HG02840 (cell line): ENCODE measurements around the gene MYO19.
"Not testable (repeated sequence)": the region's sequence is repeated elsewhere in the genome, so short reads cannot be mapped to it uniquely, and the experiment has no call there.

Experiments used
- ATAC-seq: cut with Tn5 transposase; IDR thresholded peaks from one replicate; pipeline ENCODE4 v1.9.1; 2021; ENCODE audit warnings: mild to moderate bottlenecking, moderate library complexity, moderate number of reproducible peaks; ENCODE audit not compliant: unreplicated experiment, low FRiP score

The MYO19 gene

DNA sequence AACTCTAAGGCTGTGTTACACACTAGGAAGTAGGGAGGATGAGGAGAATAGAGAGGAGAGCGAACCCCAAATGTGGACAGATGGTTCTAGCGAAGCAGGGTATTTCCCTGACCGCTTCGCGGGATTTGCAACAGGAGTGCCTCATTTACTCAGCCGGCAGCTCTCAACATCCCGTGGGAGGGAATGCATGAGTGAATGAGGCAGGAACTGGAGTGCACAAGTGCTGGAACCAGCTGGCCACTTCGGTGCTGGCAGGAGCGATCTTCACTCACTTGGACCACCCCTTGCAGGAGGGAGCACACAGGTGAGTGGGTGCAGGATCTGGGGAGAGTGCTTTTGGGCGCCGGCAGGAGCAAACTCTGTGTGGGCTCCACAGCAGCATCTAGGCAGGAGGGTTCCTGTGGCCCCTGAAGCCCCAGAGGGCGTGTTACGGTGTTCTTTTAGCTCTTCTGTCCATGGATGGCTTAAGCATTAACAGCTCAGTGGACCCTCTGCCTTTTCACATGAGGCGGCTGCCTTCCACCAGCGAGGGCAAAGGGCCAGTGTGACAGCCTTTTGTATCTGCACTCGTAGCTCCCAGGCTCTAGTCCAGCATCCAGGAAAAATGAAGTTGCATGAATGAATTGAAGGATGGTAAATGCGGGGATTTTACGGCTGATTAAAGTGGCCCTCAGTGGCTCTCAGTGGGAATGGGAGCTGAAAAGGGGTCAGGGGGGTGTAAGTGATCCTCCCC lies 65.6 kb downstream of the MYO19 start:
- no peak for ATAC-seq

DNA sequence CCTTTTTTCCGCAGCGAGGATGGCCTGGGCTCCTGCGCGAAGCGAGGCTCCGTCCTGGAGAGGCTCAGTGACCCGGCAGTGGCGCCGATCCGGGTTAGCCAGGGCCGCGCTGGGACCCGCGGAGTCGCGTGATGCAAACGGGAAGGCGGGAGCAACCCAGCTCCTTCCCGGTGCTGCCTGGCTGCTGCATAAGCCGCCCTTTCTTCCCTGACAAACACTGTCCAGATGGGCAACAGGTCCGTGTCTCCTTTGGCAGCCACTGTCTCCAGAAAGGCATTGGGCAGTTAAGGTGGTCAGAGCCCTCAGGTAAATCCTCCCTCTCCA lies 69.9 kb downstream of the MYO19 start:
- no peak for ATAC-seq

DNA sequence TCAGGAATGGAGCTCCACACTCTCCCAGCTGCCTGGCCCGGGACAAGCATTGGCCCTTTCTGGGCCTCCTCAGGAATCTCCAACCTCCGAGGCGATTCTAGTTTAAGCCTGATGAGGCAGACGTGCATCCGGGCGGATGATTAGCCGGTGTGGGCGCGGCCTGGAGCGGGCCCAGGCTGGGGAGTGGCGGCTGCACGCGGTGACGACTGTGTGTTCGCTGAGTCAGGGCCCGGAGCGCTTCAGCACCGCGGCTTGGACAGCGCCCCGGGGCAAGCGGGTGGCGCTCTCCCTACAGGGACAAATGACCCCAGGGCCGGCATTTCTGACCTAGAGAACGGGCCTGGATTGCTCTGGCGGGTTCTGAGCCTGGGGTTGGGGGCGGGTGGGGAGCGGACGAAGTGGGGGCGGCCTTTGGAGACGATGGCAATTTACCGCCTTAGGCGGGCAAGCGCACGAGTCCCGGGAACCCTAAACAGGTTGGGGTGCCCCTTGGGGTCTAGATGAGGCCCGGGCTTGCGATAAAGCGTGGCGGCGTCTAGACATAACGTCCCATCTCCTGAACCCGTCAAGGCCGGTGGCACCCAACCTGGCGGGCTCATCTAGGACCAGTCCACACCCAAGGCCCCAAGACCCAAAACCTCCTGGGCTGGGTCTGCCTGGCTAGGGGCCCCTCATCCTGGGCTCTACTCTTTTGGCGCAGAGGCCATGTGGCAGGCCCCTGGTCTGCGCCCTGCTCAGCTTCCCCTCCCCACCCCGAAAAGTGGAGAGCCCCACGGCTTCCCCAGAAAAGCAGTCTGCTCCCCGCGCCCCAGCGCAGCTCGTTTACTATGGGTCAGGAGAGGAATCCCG lies 70.5 kb downstream of the MYO19 start:
- ATAC-seq = no peak

DNA sequence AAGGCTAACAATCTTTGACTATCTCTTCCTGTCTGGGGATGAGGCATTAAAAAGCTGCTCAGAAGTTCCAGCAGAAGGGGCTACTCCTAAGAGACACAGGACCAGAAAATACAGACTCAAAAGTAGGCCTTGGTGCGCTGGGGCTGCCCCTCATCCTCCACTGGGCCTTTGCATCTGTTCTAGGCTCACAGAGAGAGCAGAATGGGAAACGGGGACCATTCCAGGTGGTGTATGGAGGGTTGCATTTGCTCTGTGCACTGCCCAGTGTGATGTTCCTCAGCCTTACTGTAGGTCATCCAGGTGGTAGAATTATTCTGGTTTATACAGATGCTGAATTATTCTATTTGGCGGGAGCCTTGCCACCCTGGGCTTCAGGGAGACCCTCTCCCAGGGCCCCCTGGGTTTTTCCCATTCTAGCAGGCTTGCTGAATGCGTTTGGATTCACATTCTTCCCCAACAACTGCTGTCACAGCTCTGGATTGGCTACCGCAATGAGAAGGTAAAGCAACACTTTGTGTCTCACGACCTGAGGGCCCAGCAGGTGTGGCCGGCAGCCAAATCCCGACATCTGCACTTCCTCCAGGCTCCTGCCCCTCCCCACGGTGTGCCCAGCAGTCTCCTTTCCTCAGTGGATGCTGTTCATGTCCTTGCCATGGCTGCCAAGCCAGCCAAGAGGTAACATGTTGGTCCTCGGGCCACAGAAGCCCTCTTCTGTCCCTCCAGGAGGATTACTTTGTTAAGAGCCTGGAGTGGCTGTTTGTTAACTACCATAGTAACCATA lies 73.1 kb downstream of the MYO19 start:
- no peak for ATAC-seq

DNA sequence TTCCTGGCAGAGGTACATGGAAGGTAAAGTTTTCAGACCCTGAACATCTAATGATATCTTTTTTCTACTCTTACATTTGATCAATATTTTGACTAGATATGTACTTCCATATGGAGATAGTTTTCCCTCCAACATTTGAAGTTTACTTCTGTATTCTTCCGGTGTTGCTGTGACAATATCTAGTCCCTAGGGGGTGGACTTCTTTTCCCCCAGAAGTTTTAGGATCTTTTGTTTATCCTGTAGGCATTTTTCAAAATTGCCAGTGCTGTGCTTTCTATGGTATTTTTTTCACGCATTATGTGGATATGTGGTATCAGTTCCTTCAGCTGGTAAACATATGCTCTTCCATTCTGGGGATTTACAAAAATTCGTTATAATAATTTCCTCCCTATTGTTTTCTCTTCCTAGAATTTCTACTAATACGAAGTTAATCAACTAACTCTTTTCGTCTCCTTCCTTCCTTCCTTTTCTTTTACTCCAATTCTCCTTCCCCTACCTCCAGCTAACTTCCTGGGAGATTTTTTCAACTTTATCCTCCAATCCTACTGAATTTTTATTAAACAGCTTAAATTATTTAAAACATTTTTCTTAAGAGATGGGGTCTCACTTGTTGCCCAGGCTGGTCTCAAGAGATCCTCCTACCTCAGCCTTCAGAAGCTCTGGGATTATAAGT lies 74.3 kb downstream of the MYO19 start:
- ATAC-seq = no peak

DNA sequence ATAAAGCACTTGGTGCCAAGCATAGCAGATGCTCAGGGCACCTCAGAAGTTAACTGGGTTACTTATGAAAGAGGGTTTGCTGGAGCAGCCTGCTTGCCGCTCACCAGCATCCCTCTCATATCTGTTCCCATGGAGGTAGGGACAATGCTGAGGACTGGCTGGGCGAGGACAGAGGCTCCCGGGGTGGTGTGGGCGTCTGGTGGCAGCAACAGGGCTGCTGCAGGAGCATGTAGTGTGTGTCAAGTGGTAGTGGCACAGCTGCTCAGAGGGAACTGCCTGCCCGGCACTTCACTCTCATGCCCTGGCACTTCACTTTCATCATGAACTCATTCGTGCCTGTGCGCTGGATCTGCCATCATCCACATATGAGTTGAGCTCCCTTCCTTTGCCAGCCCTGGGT lies 75.1 kb downstream of the MYO19 start:
- ATAC-seq = no peak

DNA sequence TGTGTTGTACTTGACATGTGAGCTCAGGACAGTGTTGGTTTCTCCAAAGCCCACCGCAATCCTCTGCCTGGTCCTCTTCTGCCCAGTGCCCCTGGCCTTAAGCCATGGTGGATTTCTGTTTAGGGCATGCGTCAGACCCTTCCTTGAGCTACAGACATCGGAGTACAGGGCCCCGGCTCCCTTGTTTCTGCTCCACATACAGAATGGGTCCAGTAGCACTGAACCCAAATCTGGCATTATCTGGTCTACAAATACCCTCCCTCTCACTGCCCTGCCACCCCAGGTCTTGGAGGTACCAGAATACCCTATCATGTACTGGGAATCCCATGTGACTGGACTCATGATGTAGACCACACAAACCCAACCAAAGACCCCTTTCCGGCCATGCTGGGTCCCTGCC lies 75.6 kb downstream of the MYO19 start:
- no peak for ATAC-seq

DNA sequence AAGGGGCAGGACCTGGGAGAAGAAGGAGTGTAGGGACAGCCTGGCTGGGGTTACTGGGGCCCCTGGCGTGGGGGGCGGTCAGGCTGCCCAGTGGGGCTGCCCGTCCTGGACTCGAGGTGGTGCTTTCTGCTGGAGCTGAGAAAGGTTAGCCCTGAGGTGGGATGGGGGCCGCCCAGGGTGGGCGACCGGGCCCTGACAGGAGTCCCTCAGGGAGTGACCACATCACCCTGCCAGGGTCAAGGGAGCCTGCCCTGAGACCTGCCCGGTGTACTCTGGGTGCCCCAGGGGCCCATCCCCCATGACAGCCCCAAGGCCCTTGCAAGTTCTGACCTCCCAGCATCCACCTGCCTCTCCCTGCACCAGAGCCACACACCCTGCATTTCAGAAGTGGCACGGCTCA lies 77.0 kb downstream of the MYO19 start:
- not testable (repeated sequence) for ATAC-seq

DNA sequence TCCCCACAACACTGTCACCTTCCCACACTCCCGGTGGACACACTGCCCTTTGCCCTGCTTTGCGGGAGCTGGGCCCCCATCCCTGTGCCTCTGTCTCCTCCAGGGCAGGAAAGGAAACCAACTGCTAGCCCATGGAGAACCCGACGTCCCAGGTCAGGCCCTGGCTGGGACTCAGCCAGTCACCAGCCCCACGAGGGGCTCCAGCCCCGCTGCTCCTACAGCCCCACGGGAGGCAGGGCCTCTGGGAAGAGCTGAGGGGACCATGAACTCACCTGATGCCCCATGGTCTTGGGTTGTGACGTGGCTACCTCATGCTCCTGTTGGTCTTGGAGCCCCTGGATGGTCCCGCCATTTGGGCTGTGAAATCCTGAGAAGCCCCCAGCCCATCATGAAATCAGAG lies 81.8 kb downstream of the MYO19 start:
- not testable (repeated sequence) for ATAC-seq

DNA sequence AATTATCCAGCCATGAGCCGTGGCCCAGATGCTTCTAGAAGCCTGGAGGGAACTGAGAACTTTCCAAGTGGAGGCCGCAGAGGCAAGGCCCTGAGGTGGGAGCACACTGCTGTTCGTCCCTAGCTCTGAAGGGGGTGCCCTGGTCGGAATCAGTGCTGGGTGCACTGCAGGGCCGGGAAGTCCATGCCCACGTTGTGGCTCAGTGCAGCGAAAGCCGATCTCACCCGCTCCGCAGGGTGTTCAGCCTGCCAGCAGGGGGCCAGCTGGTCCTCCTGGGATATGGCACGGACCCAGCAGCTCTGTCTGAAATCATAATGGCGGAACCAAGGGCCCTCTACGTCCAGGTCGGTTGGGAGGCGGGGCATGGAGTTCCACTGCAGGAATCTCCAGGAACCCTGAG lies 84.7 kb downstream of the MYO19 start:
- ATAC-seq = not testable (repeated sequence)
